Testis (tissue), 2 donors: ENCODE results near the gene TMEM87B.

Source experiments
- POLR2A ChIP-seq: fragments of 450-650 bp; IDR thresholded peaks from one replicate; pipeline ENCODE4 v1.6.1; 2017; ENCODE audit warnings: antibody characterized with exemption, mild to moderate bottlenecking, moderate library complexity
- TF ChIP-seq, protein P1 (sequence below), 3 experiments: fragments of 450-650 bp in 2 of 3; fragments of 200-600 bp in 1 of 3; sonication (generic) in 1 of 3; IDR thresholded peaks; one replicate each; pipeline ENCODE4 v1.5.1; 2016 to 2019; ENCODE audit warnings: antibody characterized with exemption in 3 of 3, mild to moderate bottlenecking in 2 of 3, moderate library complexity in 1 of 3

DNA sequence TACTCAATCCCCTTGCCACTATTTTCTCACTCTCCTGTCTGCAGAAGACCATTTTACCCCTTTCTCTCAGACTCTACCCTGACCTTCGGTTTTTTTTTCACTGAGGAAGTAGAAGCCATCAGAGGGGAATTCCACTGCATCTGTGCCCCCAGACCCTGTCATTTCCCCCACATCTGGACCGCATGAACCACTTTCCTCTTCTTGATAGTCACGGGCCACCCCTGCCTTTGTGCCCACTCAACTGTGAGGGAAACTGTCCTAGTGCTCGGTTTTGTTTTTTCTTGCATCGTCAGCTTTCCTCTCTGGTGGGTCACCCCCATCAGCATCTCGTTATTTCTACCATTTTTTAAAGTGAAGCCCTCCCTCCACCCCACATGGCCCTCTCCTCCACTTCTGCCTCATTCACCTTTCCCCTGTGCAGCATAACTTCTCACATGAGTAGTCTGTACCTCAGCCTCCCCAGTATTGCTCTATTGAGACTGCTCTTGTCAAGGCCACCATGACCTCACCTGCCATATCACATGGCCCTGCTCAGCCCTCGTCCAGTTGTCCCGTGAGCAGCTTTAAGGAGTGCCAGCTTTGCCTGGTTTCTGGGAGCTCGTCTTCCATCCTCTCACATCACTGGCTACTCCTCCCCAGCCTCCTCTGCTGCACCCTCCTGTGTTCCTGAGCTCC lies 32.4 kb downstream of the TMEM87B start:
- TF ChIP-seq, protein P1, sequence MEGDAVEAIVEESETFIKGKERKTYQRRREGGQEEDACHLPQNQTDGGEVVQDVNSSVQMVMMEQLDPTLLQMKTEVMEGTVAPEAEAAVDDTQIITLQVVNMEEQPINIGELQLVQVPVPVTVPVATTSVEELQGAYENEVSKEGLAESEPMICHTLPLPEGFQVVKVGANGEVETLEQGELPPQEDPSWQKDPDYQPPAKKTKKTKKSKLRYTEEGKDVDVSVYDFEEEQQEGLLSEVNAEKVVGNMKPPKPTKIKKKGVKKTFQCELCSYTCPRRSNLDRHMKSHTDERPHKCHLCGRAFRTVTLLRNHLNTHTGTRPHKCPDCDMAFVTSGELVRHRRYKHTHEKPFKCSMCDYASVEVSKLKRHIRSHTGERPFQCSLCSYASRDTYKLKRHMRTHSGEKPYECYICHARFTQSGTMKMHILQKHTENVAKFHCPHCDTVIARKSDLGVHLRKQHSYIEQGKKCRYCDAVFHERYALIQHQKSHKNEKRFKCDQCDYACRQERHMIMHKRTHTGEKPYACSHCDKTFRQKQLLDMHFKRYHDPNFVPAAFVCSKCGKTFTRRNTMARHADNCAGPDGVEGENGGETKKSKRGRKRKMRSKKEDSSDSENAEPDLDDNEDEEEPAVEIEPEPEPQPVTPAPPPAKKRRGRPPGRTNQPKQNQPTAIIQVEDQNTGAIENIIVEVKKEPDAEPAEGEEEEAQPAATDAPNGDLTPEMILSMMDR (IDR thresholded peaks at IDR 0.05), result no peak
- TF ChIP-seq POLR2A, result no peak
